CD4-positive, alpha-beta memory T cell (primary cell): ENCODE data around the gene ERI3. TPM values are rescaled to one million over a fixed set of nuclear protein-coding genes. Genes with fewer than 3 reads are reported as not detected.
A peak's percentile ranks its signal among the peaks of the same experiment; 100 is the strongest.

Experiments used
- CTCF ChIA-PET: fragments of 350-600 bp; sonication (Branson Sonifier 250); formaldehyde crosslinking; loops from one replicate; lab custom pipeline; 2021; ENCODE audit warnings: inconsistent platforms; ENCODE audit not compliant: partially characterized antibody; lab: Charles Lee
- POLR2A ChIA-PET: fragments of 350-600 bp; sonication (Branson Sonifier 250); formaldehyde crosslinking; loops from one replicate; lab custom pipeline; 2021; ENCODE audit not compliant: partially characterized antibody; lab: Charles Lee
- DNase-seq, 5 donors: peaks; one replicate each; pipeline versions ENCODE4 v3.0.0 to v3.0.0-alpha.2; 2020 to 2022; ENCODE audit warnings: mixed read lengths in 1 of 5
- H3K27ac ChIP-seq: one replicate; pipeline ENCODE4 v1.7.0; 2013; ENCODE audit warnings: low read depth, low read length
- H3K27me3 ChIP-seq: 2 replicates; pipeline ENCODE4 v1.7.0; 2013; ENCODE audit warnings: mild to moderate bottlenecking, low read length, moderate library complexity; ENCODE audit not compliant: insufficient read depth
- H3K36me3 ChIP-seq: 2 replicates; pipeline ENCODE4 v1.7.0; 2013; ENCODE audit warnings: mild to moderate bottlenecking, low read length, moderate library complexity; ENCODE audit not compliant: insufficient read depth
- H3K4me1 ChIP-seq: 2 replicates; pipeline ENCODE4 v1.7.0; 2013; ENCODE audit warnings: mild to moderate bottlenecking, low read length, moderate library complexity; ENCODE audit not compliant: insufficient read depth
- H3K4me3 ChIP-seq, 2 donors: one replicate each; pipeline ENCODE4 v1.7.0; 2013; ENCODE audit warnings: low read length in 2 of 2, mild to moderate bottlenecking in 1 of 2
- H3K9me3 ChIP-seq, 2 donors: one replicate each; pipeline ENCODE4 v1.7.0; 2013; ENCODE audit warnings: low read length in 2 of 2, control low read depth in 1 of 2; ENCODE audit not compliant: control insufficient read depth in 1 of 2
- H3K27ac Mint-ChIP-seq, 7 donors: one replicate each; pipeline ENCODE4 v1.8.0; 2020 to 2021; ENCODE audit warnings: mixed read lengths in 7 of 7, mild to moderate bottlenecking in 6 of 7, inconsistent platforms in 3 of 7, moderate library complexity in 3 of 7
- H3K27me3 Mint-ChIP-seq, 2 donors: one replicate each; pipeline ENCODE4 v1.8.0; 2020 to 2021; ENCODE audit warnings: mixed read lengths in 2 of 2
- H3K36me3 Mint-ChIP-seq, 2 donors: one replicate each; pipeline ENCODE4 v1.8.0; 2020 to 2021; ENCODE audit warnings: mixed read lengths in 2 of 2, inconsistent platforms in 1 of 2, mild to moderate bottlenecking in 1 of 2
- H3K4me1 Mint-ChIP-seq, 4 donors: one replicate each; pipeline ENCODE4 v1.8.0; 2020 to 2021; ENCODE audit warnings: mixed read lengths in 4 of 4, mild to moderate bottlenecking in 1 of 4
- H3K4me3 Mint-ChIP-seq, 8 donors: one replicate each; pipeline ENCODE4 v1.8.0; 2020 to 2021; ENCODE audit warnings: mixed read lengths in 8 of 8, mild to moderate bottlenecking in 7 of 8, moderate library complexity in 6 of 8, inconsistent platforms in 3 of 8
- H3K9me3 Mint-ChIP-seq, 8 donors: one replicate each; pipeline ENCODE4 v1.8.0; 2020 to 2021; ENCODE audit warnings: mixed read lengths in 8 of 8, mild to moderate bottlenecking in 5 of 8, inconsistent platforms in 3 of 8, moderate library complexity in 1 of 8
- intact Hi-C: fragments of 100-400 bp; cut with micrococcal nuclease; formaldehyde crosslinking; loops from one replicate; pipeline ENCODE4 v1.15.1; 2023
- polyA plus RNA-seq, 2 donors: library from polyadenylated mRNA; unstranded; fragments of 300-500 nt; fragmentation: Illumina TruSeq; gene quantifications; one replicate each; pipeline ENCODE4 v1.2.3, GENCODE V29; 2021
- total RNA-seq, 2 experiments: library from RNA; stranded (reverse); gene quantifications; one replicate each; pipeline ENCODE4 v1.2.3, GENCODE V29; 2021

The ERI3 gene
- total and polyA plus RNA-seq, 4 experiments from 2014 or later = 26.4 to 59.4 (median 31.7) TPM

- POLR2A ChIA-PET = no interaction called here
- intact Hi-C loops = no loop called here
- no peaks in the 10 kb centered on the region for H3K4me1 ChIP-seq
- CTCF ChIA-PET = no interaction called here
- no peak for DNase-seq
- H3K9me3 Mint-ChIP-seq = no peaks in the 10 kb centered on the region
- peaks cover 0 to 6% (median 4%) of the 10 kb centered on the region in 4 donors for H3K4me1 Mint-ChIP-seq
- no peak overlapping the region for H3K27ac ChIP-seq
- H3K27ac Mint-ChIP-seq = no peak overlapping the region
- peaks cover 6% of the 10 kb centered on the region for H3K36me3 ChIP-seq
- H3K27me3 Mint-ChIP-seq = no peaks in the 10 kb centered on the region
- H3K4me3 ChIP-seq = no peak overlapping the region
- peaks cover 50 to 52% of the 10 kb centered on the region in 2 donors for H3K36me3 Mint-ChIP-seq
- H3K4me3 Mint-ChIP-seq = no peak overlapping the region
- H3K27me3 ChIP-seq = no peaks in the 10 kb centered on the region
- H3K9me3 ChIP-seq = no peaks in the 10 kb centered on the region
Observed at GRCh38 chr1:44284184-44284583, 70.9 kb downstream of the ERI3 start.

- Histone ChIP-seq H3K4me1 (no peaks in the 10 kb centered on the region), H3K27ac (no peak overlapping the region), H3K9me3 (no peaks in the 10 kb centered on the region), H3K4me3 (no peak overlapping the region), H3K36me3 (peaks cover 6% of the 10 kb centered on the region), H3K27me3 (no peaks in the 10 kb centered on the region)
- no peak overlapping the region for H3K4me3 Mint-ChIP-seq
- H3K36me3 Mint-ChIP-seq = peaks cover 49 to 52% of the 10 kb centered on the region in 2 donors
- H3K9me3 Mint-ChIP-seq = no peaks in the 10 kb centered on the region
- CTCF ChIA-PET = no interaction called here
- no peak overlapping the region for H3K27ac Mint-ChIP-seq
- intact Hi-C loops = no loop called here
- H3K4me1 Mint-ChIP-seq = peaks cover 0 to 6% (median 4%) of the 10 kb centered on the region in 4 donors
- POLR2A ChIA-PET = no interaction called here
- DNase-seq = no peak
- no peaks in the 10 kb centered on the region for H3K27me3 Mint-ChIP-seq
Observed at GRCh38 chr1:44283524-44284173, 71.4 kb downstream of the ERI3 start.

- Histone ChIP-seq H3K4me3 (no peak overlapping the region), H3K36me3 (peaks cover 6% of the 10 kb centered on the region), H3K27me3 (no peaks in the 10 kb centered on the region), H3K4me1 (no peaks in the 10 kb centered on the region), H3K9me3 (no peaks in the 10 kb centered on the region), H3K27ac (no peak overlapping the region)
- Mint-ChIP-seq H3K27ac (no peak overlapping the region), H3K9me3 (no peaks in the 10 kb centered on the region), H3K27me3 (no peaks in the 10 kb centered on the region), H3K36me3 (peaks cover 46 to 48% of the 10 kb centered on the region in 2 donors), H3K4me3 (no peak overlapping the region), H3K4me1 (peaks cover 0 to 6% (median 4%) of the 10 kb centered on the region in 4 donors)
- no peak for DNase-seq
- intact Hi-C loops = no loop called here
- CTCF ChIA-PET = no interaction called here
- POLR2A ChIA-PET = no interaction called here
Observed at GRCh38 chr1:44282704-44283426, 72.2 kb downstream of the ERI3 start.

GRCh38 chr1:44281962-44282703, 72.9 kb downstream of the ERI3 start:
- Histone ChIP-seq H3K36me3 (peaks cover 6% of the 10 kb centered on the region), H3K27me3 (no peaks in the 10 kb centered on the region), H3K27ac (no peak overlapping the region), H3K4me3 (no peak overlapping the region), H3K4me1 (no peaks in the 10 kb centered on the region), H3K9me3 (no peaks in the 10 kb centered on the region)
- Mint-ChIP-seq H3K27me3 (no peaks in the 10 kb centered on the region), H3K9me3 (no peaks in the 10 kb centered on the region), H3K4me1 (peaks cover 0 to 6% (median 4%) of the 10 kb centered on the region in 4 donors), H3K36me3 (peaks cover 40 to 41% of the 10 kb centered on the region in 2 donors), H3K4me3 (no peak overlapping the region), H3K27ac (no peak overlapping the region)
- ChIA-PET CTCF (no interaction called here), POLR2A (no interaction called here)
- intact Hi-C loops = no loop called here
- DNase-seq = no peak

- H3K4me3 ChIP-seq = no peak overlapping the region
- ChIA-PET POLR2A (no interaction called here), CTCF (no interaction called here)
- intact Hi-C loops = no loop called here
- no peak for DNase-seq
- H3K27me3 ChIP-seq = no peaks in the 10 kb centered on the region
- Mint-ChIP-seq H3K36me3 (peaks cover 1 to 6% of the 10 kb centered on the region in 2 donors), H3K27me3 (no peaks in the 10 kb centered on the region), H3K27ac (no peak overlapping the region), H3K4me3 (no peak overlapping the region), H3K4me1 (peaks cover 0 to 25% (median 20%) of the 10 kb centered on the region in 4 donors), H3K9me3 (no peaks in the 10 kb centered on the region)
- H3K27ac ChIP-seq = no peak overlapping the region
- no peaks in the 10 kb centered on the region for H3K9me3 ChIP-seq
- H3K36me3 ChIP-seq = no peaks in the 10 kb centered on the region
- peaks cover 22% of the 10 kb centered on the region for H3K4me1 ChIP-seq
Observed at GRCh38 chr1:44276901-44277300, 78.2 kb downstream of the ERI3 start.

- Histone ChIP-seq H3K27me3 (no peaks in the 10 kb centered on the region), H3K27ac (no peak overlapping the region), H3K36me3 (no peaks in the 10 kb centered on the region), H3K9me3 (no peaks in the 10 kb centered on the region), H3K4me1 (peaks cover 22% of the 10 kb centered on the region), H3K4me3 (no peak overlapping the region)
- Mint-ChIP-seq H3K9me3 (no peaks in the 10 kb centered on the region), H3K36me3 (peaks cover 0 to 5% of the 10 kb centered on the region in 2 donors), H3K4me3 (no peak overlapping the region), H3K4me1 (peaks cover 0 to 25% (median 20%) of the 10 kb centered on the region in 4 donors), H3K27ac (no peak overlapping the region), H3K27me3 (no peaks in the 10 kb centered on the region)
- CTCF ChIA-PET = no interaction called here
- DNase-seq = no peak
- POLR2A ChIA-PET = no interaction called here
- intact Hi-C loops = no loop called here
Observed at GRCh38 chr1:44275991-44276405, 79.1 kb downstream of the ERI3 start.

- no peaks in the 10 kb centered on the region for H3K9me3 ChIP-seq
- Mint-ChIP-seq H3K36me3 (peaks cover 0 to 5% of the 10 kb centered on the region in 2 donors), H3K27me3 (no peaks in the 10 kb centered on the region), H3K4me1 (peaks cover 0 to 23% (median 20%) of the 10 kb centered on the region in 4 donors), H3K4me3 (peak overlapping the region in 1 of 8 donors; percentile 56), H3K9me3 (no peaks in the 10 kb centered on the region), H3K27ac (peak overlapping the region in 3 of 7 donors; percentile 43 to 68 (median 56))
- CTCF ChIA-PET = no interaction called here
- POLR2A ChIA-PET = no interaction called here
- H3K27me3 ChIP-seq = no peaks in the 10 kb centered on the region
- no peak overlapping the region for H3K4me3 ChIP-seq
- no peak for DNase-seq
- H3K4me1 ChIP-seq = peaks cover 22% of the 10 kb centered on the region
- no peak overlapping the region for H3K27ac ChIP-seq
- intact Hi-C loops = no loop called here
- no peaks in the 10 kb centered on the region for H3K36me3 ChIP-seq
Observed at GRCh38 chr1:44275296-44275962, 79.6 kb downstream of the ERI3 start.
